Transverse colon (tissue), 4 donors: ENCODE results near the gene ALG10. TPM values are rescaled to one million over a fixed set of nuclear protein-coding genes. Genes with fewer than 3 reads are reported as not detected.
"Not testable (repeated sequence)": the region's sequence is repeated elsewhere in the genome, so short reads cannot be mapped to it uniquely, and the experiment has no call there.

Experiments
- DNase-seq: peaks from one replicate; pipeline ENCODE4 v3.0.0-alpha.2; 2019
- H3K27ac ChIP-seq, 4 donors: fragments of 200-600 bp; sonication (generic); 2 replicates each; pipeline ENCODE4 v1.5.1; 2016 to 2018; ENCODE audit warnings: inconsistent platforms in 4 of 4
- H3K27me3 ChIP-seq: fragments of 200-600 bp; sonication (generic); 2 replicates; pipeline ENCODE4 v1.5.1; 2017; ENCODE audit warnings: inconsistent platforms
- H3K36me3 ChIP-seq, 4 donors: fragments of 200-600 bp; sonication (generic); 2 replicates each; pipeline ENCODE4 v1.5.1; 2017 to 2019; ENCODE audit warnings: inconsistent platforms in 4 of 4
- H3K4me1 ChIP-seq, 4 donors: fragments of 200-600 bp; sonication (generic); 2 replicates each; pipeline ENCODE4 v1.5.1; 2017 to 2020; ENCODE audit warnings: inconsistent platforms in 4 of 4
- H3K4me3 ChIP-seq, 4 donors: fragments of 200-600 bp; sonication (generic); 1 replicate in 1 of 4; 2 replicates in 3 of 4; pipeline versions ENCODE4 v1.5.1 to v1.6.1; 2017 to 2019; ENCODE audit warnings: inconsistent platforms in 4 of 4
- H3K9me3 ChIP-seq, 2 donors: fragments of 200-600 bp; sonication (generic); 2 replicates each; pipeline ENCODE4 v1.5.1; 2017 to 2019; ENCODE audit warnings: inconsistent platforms in 2 of 2
- CTCF ChIP-seq, 5 experiments: fragments of 200-600 bp in 3 of 5; fragments of 450-650 bp in 2 of 5; sonication (generic) in 3 of 5; IDR thresholded peaks; 1 replicate in 2 of 5; 2 replicates in 3 of 5; pipeline ENCODE4 v1.5.1; 2016 to 2017; ENCODE audit warnings: antibody characterized with exemption in 5 of 5, inconsistent platforms in 3 of 5, mild to moderate bottlenecking in 2 of 5, moderate library complexity in 1 of 5
- EP300 ChIP-seq: sonication (generic); formaldehyde crosslinking; IDR thresholded peaks from one replicate; pipeline ENCODE4 v1.6.1; 2017; ENCODE audit warnings: antibody characterized with exemption, low read depth
- POLR2A ChIP-seq: fragments of 450-650 bp; IDR thresholded peaks from one replicate; pipeline ENCODE4 v1.6.1; 2016; ENCODE audit warnings: antibody characterized with exemption, mild to moderate bottlenecking, moderate library complexity
- POLR2AphosphoS5 ChIP-seq, 3 donors: sonication (generic); formaldehyde crosslinking; IDR thresholded peaks; one replicate each; pipeline ENCODE4 v1.6.1; 2016; ENCODE audit warnings: antibody characterized with exemption in 3 of 3
- WGBS, 2 donors: methylation state at CpG; one replicate each; pipeline ENCODE4 v1.1.5; 2018; ENCODE audit warnings: low coverage in 1 of 2; 5-methylcytosine and 5-hydroxymethylcytosine counted together
- in situ Hi-C, 4 donors: fragments of 200-750 bp; cut with MboI; loops; one replicate each; pipeline versions ENCODE4 v1.15.0 to v1.15.1; 2017; ENCODE audit warnings: low sequenced_read_pairs in 3 of 4, low pct_ligation_motif_present in 1 of 4, low pct_unique_long_range_greater_than_20kb in 1 of 4
- intact Hi-C: fragments of 100-400 bp; cut with DNase I; formaldehyde crosslinking; loops from one replicate; pipeline ENCODE4 v1.15.1; 2023; ENCODE audit warnings: low total_unique reads
- total RNA-seq, 4 donors: library from RNA; depleted of rRNA; stranded (reverse); fragments of >200 nt; gene quantifications; one replicate each; pipeline ENCODE4 v1.1.0, GENCODE V29; 2016

The ALG10 gene
- total RNA-seq, result 10 to 100 TPM in 1 of 4 donors, 1 to 10 TPM in 3; 1.1 to 77.6 (median 7.8) TPM

GRCh38 chr12:34022079-34022830 is at the start of gene ALG10:
Gene ALG10, plus strand, starts transcription at chr12:34022496. Its CDS starts 104 bp downstream, at chr12:34022600.
- TF ChIP-seq POLR2AphosphoS5 (IDR thresholded peaks at IDR 0.05) (peak; percentile 48 to 65 (median 55)), POLR2A (peak; percentile 32), CTCF (IDR thresholded peaks at IDR 0.05) (peak; percentile 71 to 90 (median 78)), EP300 (no peak)
- 0% methylated on average over 5 to 44 of the region's 44 CpGs for WGBS, 2 donors
- Histone ChIP-seq H3K36me3 (no peaks in the 10 kb centered on the region), H3K27me3 (no peaks in the 10 kb centered on the region), H3K4me1 (peaks cover 3 to 15% (median 9%) of the 10 kb centered on the region in 4 donors), H3K27ac (peak within 1 kb of the TSS; percentile 85 to 91 (median 87)), H3K9me3 (no peaks in the 10 kb centered on the region), H3K4me3 (peak within 1 kb of the TSS; percentile 52 to 80 (median 68))
- intact Hi-C loops (loop anchor here (5.0 kb wide), 1 partner anchor 1265 kb away; the partner anchor contains the start of gene YARS2), in situ Hi-C loops (loop anchor here in 3 of 4 donors (10.0 to 25.0 kb wide), 2 partner anchors 1085 to 1267 kb away; partner anchors contain the start of gene YARS2 (in 2 of the 3))
- DNase-seq, result peak; percentile 97

GRCh38 chr12:33972884-33973283 is 49.4 kb upstream of the ALG10 start:
- H3K4me1 ChIP-seq, H3K27ac ChIP-seq, H3K27me3 ChIP-seq, intact Hi-C loops, H3K36me3 ChIP-seq, in situ Hi-C loops, H3K4me3 ChIP-seq, DNase-seq, H3K9me3 ChIP-seq: not testable (repeated sequence)
- 74 to 79% methylated on average over 5 of the region's 5 CpGs for WGBS, 2 donors

GRCh38 chr12:33977887-33978286 is 44.4 kb upstream of the ALG10 start:
- Histone ChIP-seq H3K4me1 (no peaks in the 10 kb centered on the region), H3K27me3 (no peaks in the 10 kb centered on the region), H3K36me3 (no peaks in the 10 kb centered on the region), H3K4me3 (no peak overlapping the region), H3K27ac (no peak overlapping the region), H3K9me3 (no peaks in the 10 kb centered on the region)
- no peak for TF ChIP-seq POLR2A
- TF ChIP-seq CTCF (IDR thresholded peaks at IDR 0.05), result no peak
- TF ChIP-seq EP300, result no peak
- TF ChIP-seq POLR2AphosphoS5 (IDR thresholded peaks at IDR 0.05), result no peak
- in situ Hi-C loops (loop anchor here in 1 of 4 donors (25.0 kb wide), 1 partner anchor 1041 kb away; no protein-coding TSS in a partner anchor), intact Hi-C loops (no loop called here)
- WGBS, 2 donors, result 95 to 100% methylated on average over 1 of the region's 1 CpG
- DNase-seq, result no peak

- WGBS, 2 donors, result 45 to 46% methylated on average over 4 of the region's 4 CpGs
- Histone ChIP-seq H3K27ac (no peak overlapping the region), H3K27me3 (no peaks in the 10 kb centered on the region), H3K4me3 (no peak overlapping the region), H3K4me1 (no peaks in the 10 kb centered on the region), H3K36me3 (no peaks in the 10 kb centered on the region), H3K9me3 (no peaks in the 10 kb centered on the region)
- DNase-seq, result no peak
- in situ Hi-C loops, result loop anchor here in 1 of 4 donors (25.0 kb wide), 1 partner anchor 1051 kb away; no protein-coding TSS in a partner anchor
- no peak for TF ChIP-seq POLR2A
- no peak for TF ChIP-seq POLR2AphosphoS5 (IDR thresholded peaks at IDR 0.05)
- no peak for TF ChIP-seq CTCF (IDR thresholded peaks at IDR 0.05)
- TF ChIP-seq EP300, result no peak
- intact Hi-C loops, result no loop called here
Measured at GRCh38 chr12:33988197-33988805, 34.0 kb upstream of the ALG10 start.
